SIG-M5 (cell line): Measurements from ENCODE around the gene CHMP2B.

Experiments
- DNase-seq: peaks from one replicate; lab custom pipeline; 2025; lab: John Stamatoyannopoulos, UW

CHMP2B gene

GRCh38 chr3:87227104-87227834 lies at the start of gene CHMP2B:
Gene CHMP2B, plus strand, starts transcription at chr3:87227309. Its CDS starts 214 bp downstream, at chr3:87227523.
- peak; percentile 47 for DNase-seq

GRCh38 chr3:87179642-87180041 lies 47.5 kb upstream of the CHMP2B start:
- DNase-seq: no peak

GRCh38 chr3:87181551-87181950 lies 45.6 kb upstream of the CHMP2B start:
- no peak for DNase-seq

GRCh38 chr3:87182023-87182422 lies 45.1 kb upstream of the CHMP2B start:
- no peak for DNase-seq

GRCh38 chr3:87186608-87187159 lies 40.4 kb upstream of the CHMP2B start:
- no peak for DNase-seq

GRCh38 chr3:87191175-87191574 lies 35.9 kb upstream of the CHMP2B start:
- no peak for DNase-seq

GRCh38 chr3:87191641-87192040 lies 35.5 kb upstream of the CHMP2B start:
- DNase-seq: no peak

GRCh38 chr3:87196879-87197278 lies 30.2 kb upstream of the CHMP2B start:
- DNase-seq: no peak

- no peak for DNase-seq
Observed at GRCh38 chr3:87197531-87197930, 29.6 kb upstream of the CHMP2B start.

- no peak for DNase-seq
Observed at GRCh38 chr3:87198774-87199173, 28.3 kb upstream of the CHMP2B start.

GRCh38 chr3:87199628-87200027 lies 27.5 kb upstream of the CHMP2B start:
- no peak for DNase-seq

- no peak for DNase-seq
Observed at GRCh38 chr3:87200060-87200647, 27.0 kb upstream of the CHMP2B start.

GRCh38 chr3:87201727-87202126 lies 25.4 kb upstream of the CHMP2B start:
- DNase-seq: no peak

- no peak for DNase-seq
Observed at GRCh38 chr3:87203809-87204208, 23.3 kb upstream of the CHMP2B start.

- DNase-seq: no peak
Observed at GRCh38 chr3:87206070-87206469, 21.0 kb upstream of the CHMP2B start.

GRCh38 chr3:87206635-87207034 lies 20.5 kb upstream of the CHMP2B start:
- no peak for DNase-seq

GRCh38 chr3:87207460-87207859 lies 19.6 kb upstream of the CHMP2B start:
- DNase-seq: no peak

- no peak for DNase-seq
Observed at GRCh38 chr3:87209111-87209510, 18.0 kb upstream of the CHMP2B start.

- no peak for DNase-seq
Observed at GRCh38 chr3:87218560-87218959, 8.5 kb upstream of the CHMP2B start.

- DNase-seq: no peak
Observed at GRCh38 chr3:87219611-87220010, 7.5 kb upstream of the CHMP2B start.

GRCh38 chr3:87225659-87226058 lies 1.4 kb upstream of the CHMP2B start:
- DNase-seq: no peak

GRCh38 chr3:87227835-87228144 lies 681 bp downstream of the CHMP2B start:
- DNase-seq: no peak

- DNase-seq: no peak
Observed at GRCh38 chr3:87228316-87228715, 1.2 kb downstream of the CHMP2B start.

GRCh38 chr3:87229113-87229512 lies 2.0 kb downstream of the CHMP2B start:
- no peak for DNase-seq
